NCI-H1694 treated with DMSO at 0.1 percent for 48 hours (cell line): ENCODE data around the gene XPNPEP2.

Experiments
- DNase-seq: peaks from one replicate; lab custom pipeline; 2025; lab: John Stamatoyannopoulos, UW

XPNPEP2 gene

GRCh38 chrX:129754056-129755024 is 15.6 kb downstream of the XPNPEP2 start:
- DNase-seq, result no peak

DNA sequence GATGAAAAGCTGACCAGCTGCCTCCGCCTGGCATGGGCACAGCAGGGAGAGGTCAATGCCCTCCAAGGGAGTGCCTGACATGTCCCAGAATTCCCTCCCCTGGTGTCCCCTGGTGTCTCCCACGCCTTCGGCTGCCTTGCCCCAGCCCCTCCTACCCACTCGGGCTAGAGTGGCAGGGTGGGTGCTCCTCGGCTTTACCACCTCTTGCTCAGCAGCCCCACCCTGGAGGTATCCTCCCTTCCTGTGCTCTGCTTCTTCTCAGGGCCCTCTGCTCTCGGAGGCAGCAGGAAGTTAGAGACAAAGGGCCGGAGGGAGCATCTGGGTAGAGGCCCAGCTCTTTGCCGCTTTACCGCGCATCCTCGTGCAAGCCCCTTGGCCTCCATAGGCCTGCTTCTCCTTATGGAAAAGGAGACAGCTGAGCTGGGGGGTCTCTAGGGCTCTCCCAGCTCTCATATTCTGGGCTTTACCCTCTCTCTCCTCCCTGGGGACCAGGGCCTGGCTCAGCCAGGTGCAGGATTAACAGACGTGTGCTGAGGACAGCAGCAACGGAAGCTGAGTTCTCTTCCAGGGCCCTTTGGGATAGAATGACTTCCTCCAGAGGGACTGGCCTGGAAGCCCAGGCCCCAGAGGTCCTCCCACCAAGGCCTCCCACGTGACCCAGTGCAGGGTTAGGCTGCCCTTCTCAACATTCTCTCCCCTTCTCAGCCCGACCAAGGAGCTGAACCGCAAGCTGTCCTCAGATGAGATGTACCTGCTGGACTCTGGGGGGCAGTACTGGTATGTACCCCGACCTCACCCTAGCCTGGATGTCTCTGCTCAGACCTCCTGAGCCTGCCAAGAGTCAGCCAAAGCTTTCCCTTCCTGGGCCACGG is 17.2 kb downstream of the XPNPEP2 start:
- DNase-seq, result no peak

GRCh38 chrX:129759576-129760061 is 20.8 kb downstream of the XPNPEP2 start:
- no peak for DNase-seq

- DNase-seq, result no peak
These were observed 21.4 kb downstream of the XPNPEP2 start for GRCh38 chrX:129760155-129760554.

GRCh38 chrX:129760981-129761380 is 22.2 kb downstream of the XPNPEP2 start:
- no peak for DNase-seq

- DNase-seq, result no peak
These were observed 22.8 kb downstream of the XPNPEP2 start for GRCh38 chrX:129761596-129761995.

DNA sequence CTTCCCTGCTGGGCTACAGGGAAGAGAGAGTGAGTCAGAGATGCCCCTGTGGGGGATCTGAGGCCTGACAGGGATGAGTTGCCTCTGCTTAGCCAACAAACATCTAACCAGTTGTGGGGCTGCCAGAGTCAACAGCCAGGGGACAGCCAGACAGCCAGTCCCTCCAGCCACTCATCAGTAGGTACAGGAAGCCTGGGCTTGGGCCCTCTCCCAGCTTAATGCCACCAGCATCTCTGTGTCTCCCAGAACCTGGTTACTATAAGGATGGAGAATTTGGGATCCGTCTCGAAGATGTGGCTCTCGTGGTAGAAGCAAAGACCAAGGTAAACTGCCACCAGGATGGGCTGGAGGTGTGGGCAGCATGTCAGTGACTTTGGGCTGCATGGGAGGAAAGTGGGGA is 23.7 kb downstream of the XPNPEP2 start:
- DNase-seq, result no peak

- no peak for DNase-seq
These were observed 24.9 kb downstream of the XPNPEP2 start for GRCh38 chrX:129763666-129764065.

DNA sequence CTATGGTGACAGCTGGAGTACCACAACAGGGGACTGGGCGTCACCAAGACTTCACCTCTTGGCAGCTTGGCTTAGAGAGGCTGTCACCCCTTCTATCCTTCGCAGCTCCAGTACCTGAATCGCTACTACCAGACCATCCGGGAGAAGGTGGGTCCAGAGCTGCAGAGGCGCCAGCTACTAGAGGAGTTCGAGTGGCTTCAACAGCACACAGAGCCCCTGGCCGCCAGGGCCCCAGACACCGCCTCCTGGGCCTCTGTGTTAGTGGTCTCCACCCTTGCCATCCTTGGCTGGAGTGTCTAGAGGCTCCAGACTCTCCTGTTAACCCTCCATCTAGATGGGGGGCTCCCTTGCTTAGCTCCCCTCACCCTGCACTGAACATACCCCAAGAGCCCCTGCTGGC is 29.4 kb downstream of the XPNPEP2 start:
- DNase-seq, result no peak

DNA sequence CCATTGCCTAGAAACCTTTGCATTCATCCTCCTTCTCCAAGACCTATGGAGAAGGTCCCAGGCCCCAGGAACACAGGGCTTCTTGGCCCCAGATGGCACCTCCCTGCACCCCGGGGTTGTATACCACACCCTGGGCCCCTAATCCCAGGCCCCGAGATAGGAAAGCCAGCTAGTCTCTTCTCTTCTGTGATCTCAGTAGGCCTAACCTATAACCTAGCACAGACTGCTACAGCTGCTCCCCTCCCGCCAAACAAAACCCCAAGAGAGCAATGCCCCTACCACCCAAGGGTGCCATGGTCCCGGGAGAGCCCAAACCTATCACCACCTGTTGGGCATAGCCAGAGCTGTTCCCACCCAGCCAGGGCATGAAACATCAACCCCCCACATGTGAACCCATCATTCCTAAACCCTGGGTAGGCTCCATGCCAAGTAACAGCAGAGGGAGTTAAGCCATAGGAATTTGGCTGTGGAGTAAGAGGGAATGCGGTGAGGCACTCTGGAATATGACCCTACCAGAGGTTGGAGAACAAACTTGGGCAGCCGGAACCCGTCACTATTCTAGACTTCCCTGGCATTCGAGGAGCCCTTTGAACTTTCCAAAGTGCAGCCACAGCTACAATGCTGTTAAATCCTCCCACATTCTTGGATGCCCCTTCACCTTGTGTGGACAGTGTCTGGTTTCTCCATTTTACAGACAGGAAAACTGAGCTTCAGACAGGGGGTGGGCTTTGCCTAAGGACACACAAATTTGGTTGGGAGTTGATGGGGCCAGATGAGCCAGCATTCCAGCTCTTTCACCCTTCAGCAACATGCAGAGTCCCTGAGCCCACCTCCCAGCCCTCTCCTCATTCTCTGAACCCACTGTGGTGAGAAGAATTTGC is 30.0 kb downstream of the XPNPEP2 start:
- no peak for DNase-seq

GRCh38 chrX:129769467-129770154 is 30.8 kb downstream of the XPNPEP2 start:
- no peak for DNase-seq

- DNase-seq, result no peak
These were observed 32.7 kb downstream of the XPNPEP2 start for GRCh38 chrX:129771266-129771995.

DNA sequence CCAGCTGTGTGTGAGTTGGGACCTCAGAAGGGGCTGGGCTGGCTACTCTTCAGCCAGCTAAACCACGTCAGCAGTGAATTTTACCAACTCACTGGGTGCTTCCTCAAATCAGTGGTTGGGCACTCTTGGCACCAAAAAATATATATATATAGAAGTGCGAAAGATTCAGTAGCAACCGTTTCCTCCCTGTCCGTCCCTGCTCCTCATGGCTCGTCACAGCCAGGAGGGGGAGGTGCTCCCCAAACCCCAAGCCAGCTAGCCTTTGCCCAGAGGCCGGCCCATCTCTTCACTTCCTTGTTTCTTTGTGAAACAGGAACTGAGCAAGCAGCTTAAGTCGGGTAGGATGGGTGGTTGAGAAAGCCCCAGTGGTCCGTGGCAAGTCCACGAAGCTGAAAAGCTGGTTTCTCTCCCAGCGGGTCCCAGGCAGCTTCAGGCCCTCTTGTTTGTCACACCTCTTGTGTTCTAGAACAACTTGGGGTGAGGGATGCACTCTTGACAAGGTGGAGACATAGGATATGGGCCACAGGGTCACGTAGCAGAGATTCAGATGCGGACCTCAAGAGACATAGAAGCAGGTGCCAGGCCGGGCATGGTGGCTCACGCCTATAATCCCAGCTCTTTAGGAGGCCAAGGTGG is 34.1 kb downstream of the XPNPEP2 start:
- no peak for DNase-seq

DNA sequence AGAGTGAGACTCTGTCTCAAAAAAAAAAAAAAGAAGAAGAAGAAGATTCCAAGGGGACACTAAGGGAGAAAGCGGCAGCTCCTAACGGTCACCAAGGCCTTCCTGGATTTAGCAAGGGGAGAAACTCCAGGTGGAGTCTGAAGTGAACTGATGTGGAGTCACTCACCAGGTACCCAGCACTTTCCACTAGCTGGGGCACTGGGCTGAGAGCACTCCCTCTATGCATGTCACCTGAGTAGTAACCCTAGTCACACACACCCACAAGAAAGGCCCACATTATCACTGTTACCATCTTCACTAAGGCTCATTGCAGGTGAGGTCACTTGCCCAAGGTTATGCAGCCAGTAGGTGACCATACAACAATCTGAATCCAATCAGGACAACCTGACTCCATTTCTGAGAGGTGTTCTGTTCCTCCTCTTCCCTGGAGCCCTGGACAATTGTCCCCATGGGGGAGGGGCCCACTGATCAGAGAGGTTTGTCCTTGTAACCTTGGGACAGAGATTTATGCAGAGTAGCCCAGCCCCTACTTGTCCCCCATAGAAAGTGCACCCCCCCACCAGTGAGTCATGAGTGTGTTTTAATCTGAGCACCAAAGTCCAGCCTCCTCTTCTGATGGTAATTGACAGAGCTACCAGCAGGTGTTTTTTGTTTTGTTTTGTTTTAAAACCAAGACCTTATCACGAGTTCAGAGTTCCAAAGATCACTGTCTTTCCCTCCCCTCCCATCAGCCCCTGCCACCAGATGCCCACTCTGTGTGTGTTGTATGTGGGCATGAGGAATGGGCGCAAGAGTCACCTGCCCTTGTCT is 35.1 kb downstream of the XPNPEP2 start:
- no peak for DNase-seq

DNA sequence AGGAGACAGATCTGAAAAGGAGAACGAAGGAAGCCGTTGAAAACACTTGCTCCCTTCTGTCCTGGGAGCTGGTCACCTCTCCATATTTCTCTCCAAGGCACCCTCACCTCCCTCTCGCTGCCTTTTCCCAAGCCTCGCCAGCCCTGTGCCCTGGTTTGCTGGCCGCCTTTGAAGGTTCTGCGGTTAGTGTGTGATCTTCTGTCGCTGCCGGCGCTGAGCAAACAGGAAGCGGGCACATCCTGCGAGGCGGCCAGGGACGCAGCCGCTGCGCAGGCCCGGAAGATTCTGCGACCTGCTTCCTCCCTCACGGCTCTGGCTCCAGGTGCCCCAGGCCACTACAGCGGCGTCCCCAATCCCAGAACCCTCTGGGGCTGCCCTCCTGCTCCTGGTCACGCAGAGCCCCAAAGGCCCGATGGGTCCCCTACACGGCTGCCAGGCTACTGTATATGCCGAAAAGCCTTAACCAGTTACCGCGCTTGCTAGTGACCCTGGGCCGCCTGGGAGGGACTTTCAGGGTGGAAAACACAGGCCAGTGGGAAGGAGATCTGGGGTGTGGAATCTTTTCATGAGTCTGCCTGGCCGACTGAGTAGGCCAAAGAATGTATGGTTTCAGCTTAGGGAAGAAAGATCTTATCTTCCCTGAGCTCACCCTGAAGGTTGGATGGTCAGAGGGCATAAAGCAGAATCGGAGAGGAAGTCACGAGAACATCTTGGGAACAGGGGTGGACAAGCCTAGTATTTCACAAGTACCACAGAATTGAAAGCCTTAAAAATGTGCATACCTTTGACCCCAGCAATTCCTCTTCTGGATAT is 38.6 kb downstream of the XPNPEP2 start:
- DNase-seq, result no peak

GRCh38 chrX:129779086-129779672 is 40.4 kb downstream of the XPNPEP2 start:
- DNase-seq, result no peak

DNA sequence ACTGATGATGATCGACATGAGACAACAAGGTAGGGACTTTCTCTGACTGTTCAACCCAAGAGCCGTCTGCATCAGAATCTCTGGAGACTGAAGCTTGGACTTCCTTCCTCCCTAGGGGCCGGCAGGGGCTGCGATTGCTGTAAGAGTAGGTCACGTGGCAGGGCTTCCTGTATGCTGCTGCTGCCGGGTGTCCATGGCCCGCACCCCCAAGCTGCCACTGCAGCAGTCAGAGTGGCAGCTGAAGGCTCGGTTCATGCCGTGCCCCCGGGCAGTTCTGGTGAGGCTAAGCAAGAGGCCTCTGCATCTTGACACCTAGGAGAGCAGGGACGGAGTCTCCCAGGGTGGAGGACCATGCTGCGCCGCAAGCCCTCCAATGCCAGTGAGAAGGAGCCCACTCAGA is 41.0 kb downstream of the XPNPEP2 start, which contains the start of gene SASH3:
Gene SASH3, plus strand, starts transcription at position 203 of the 400 bp plus-strand sequence. Its CDS starts 149 bp downstream, at position 352.
- no peak for DNase-seq
